IMR-90 (cell line): ENCODE measurements around the gene VTCN1. TPM values are rescaled to one million over a fixed set of nuclear protein-coding genes. Genes with fewer than 3 reads are reported as not detected.

Experiments used
- ATAC-seq: fragments of 200-7000 bp; cut with Tn5 transposase; 2 replicates; pipeline ENCODE4 v1.9.1; 2020; ENCODE audit warnings: low read depth, mild to moderate bottlenecking, moderate library complexity
- BruUV-seq: library from RNA; stranded (reverse); fragments of 400-500 nt; replicated peaks from 2 replicates; lab custom pipeline; 2021; lab: Mats Ljungman, UMichigan
- CTCF ChIA-PET: fragments of 300-600 bp; formaldehyde crosslinking; extraction: SDS; loops from one replicate; lab custom pipeline; 2021; ENCODE audit warnings: antibody characterized with exemption; lab: Yijun Ruan, JAX
- POLR2A ChIA-PET: fragments of 300-600 bp; sonication (Branson Sonifier 250); formaldehyde crosslinking; loops from one replicate; lab custom pipeline; 2022; ENCODE audit warnings: antibody characterized with exemption; ENCODE audit not compliant: unreplicated experiment; lab: Charles Lee
- DNase-seq: peaks from one replicate; pipeline ENCODE4 v3.0.0; 2013
- H2AFZ ChIP-seq: replicated peaks from 2 replicates; pipeline ENCODE3; 2013; ENCODE audit warnings: low read length, mild to moderate bottlenecking; ENCODE audit not compliant: poor library complexity
- H2AK5ac ChIP-seq: 2 replicates; pipeline ENCODE4 v1.6.1; 2013; ENCODE audit warnings: low read depth, low read length, inconsistent platforms
- H2AK9ac ChIP-seq: replicated peaks from 2 replicates; pipeline ENCODE3; 2013; ENCODE audit warnings: mild to moderate bottlenecking, low read depth, low read length, moderate library complexity; ENCODE audit not compliant: poor library complexity
- H2BK120ac ChIP-seq: 2 replicates; pipeline ENCODE4 v1.6.1; 2013; ENCODE audit warnings: low read depth, low read length, inconsistent platforms
- H2BK15ac ChIP-seq: 3 replicates; pipeline ENCODE4 v1.6.1; 2013; ENCODE audit warnings: low read depth, low read length, inconsistent platforms
- H2BK20ac ChIP-seq: 2 replicates; pipeline ENCODE4 v1.6.1; 2013; ENCODE audit warnings: low read depth, mild to moderate bottlenecking, inconsistent platforms, low read length, moderate library complexity
- H2BK5ac ChIP-seq: 2 replicates; pipeline ENCODE4 v1.6.1; 2013; ENCODE audit warnings: mild to moderate bottlenecking, low read depth, low read length, inconsistent platforms; ENCODE audit not compliant: poor library complexity, severe bottlenecking
- H3K14ac ChIP-seq: replicated peaks from 2 replicates; pipeline ENCODE4 v1.6.1; 2013; ENCODE audit warnings: low read depth, low read length, inconsistent platforms
- H3K18ac ChIP-seq: 2 replicates; pipeline ENCODE4 v1.6.1; 2013; ENCODE audit warnings: low read depth, low read length, control low read depth
- H3K23ac ChIP-seq: 2 replicates; pipeline ENCODE4 v1.6.1; 2013; ENCODE audit warnings: low read depth, low read length, inconsistent platforms
- H3K27ac ChIP-seq: 2 replicates; pipeline ENCODE4 v1.5.1; 2013; ENCODE audit warnings: mild to moderate bottlenecking, control low read depth, low read length; ENCODE audit not compliant: insufficient read depth
- H3K27me3 ChIP-seq: 2 replicates; pipeline ENCODE4 v1.6.1; 2013; ENCODE audit warnings: low read length; ENCODE audit not compliant: control insufficient read depth, insufficient read depth
- H3K36me3 ChIP-seq: 2 replicates; pipeline ENCODE4 v1.6.1; 2013; ENCODE audit warnings: low read length, mixed read lengths; ENCODE audit not compliant: control insufficient read depth, insufficient read depth
- H3K4ac ChIP-seq: 2 replicates; pipeline ENCODE4 v1.6.1; 2013; ENCODE audit warnings: low read depth, low read length, inconsistent platforms
- H3K4me1 ChIP-seq: 2 replicates; pipeline ENCODE4 v1.6.1; 2013; ENCODE audit warnings: low read length, mixed read lengths; ENCODE audit not compliant: control insufficient read depth, insufficient read depth
- H3K4me2 ChIP-seq: 2 replicates; pipeline ENCODE4 v1.6.1; 2013; ENCODE audit warnings: low read depth, mild to moderate bottlenecking, control low read depth, low read length, moderate library complexity
- H3K4me3 ChIP-seq: 2 replicates; pipeline ENCODE4 v1.5.1; 2013; ENCODE audit warnings: low read depth, mild to moderate bottlenecking, control low read depth, low read length, moderate library complexity; ENCODE audit not compliant: insufficient read depth
- H3K56ac ChIP-seq: 2 replicates; pipeline ENCODE4 v1.6.1; 2013; ENCODE audit warnings: low read length, inconsistent platforms; ENCODE audit not compliant: insufficient read depth; ENCODE audit errors: extremely low read depth
- H3K79me1 ChIP-seq, 2 experiments: 2 replicates each; pipeline ENCODE4 v1.6.1; 2013; ENCODE audit warnings: low read length in 2 of 2, inconsistent platforms in 1 of 2, low read depth in 1 of 2
- H3K9ac ChIP-seq: 2 replicates; pipeline ENCODE4 v1.6.1; 2013; ENCODE audit warnings: low read depth, low read length, control low read depth
- H3K9me1 ChIP-seq: 2 replicates; pipeline ENCODE4 v1.6.1; 2013; ENCODE audit warnings: low read length, inconsistent platforms; ENCODE audit not compliant: insufficient read depth
- H3K9me3 ChIP-seq: 2 replicates; pipeline ENCODE4 v1.6.1; 2013; ENCODE audit warnings: low read length; ENCODE audit not compliant: control insufficient read depth, insufficient read depth
- H4K20me1 ChIP-seq: 2 replicates; pipeline ENCODE4 v1.6.1; 2013; ENCODE audit warnings: low read length, inconsistent platforms; ENCODE audit not compliant: insufficient read depth
- H4K5ac ChIP-seq: 2 replicates; pipeline ENCODE4 v1.6.1; 2013; ENCODE audit warnings: mild to moderate bottlenecking, low read depth, low read length, control low read depth
- H4K8ac ChIP-seq, 2 experiments: 2 replicates each; pipeline ENCODE4 v1.6.1; 2013; ENCODE audit warnings: low read depth in 2 of 2, low read length in 2 of 2, control low read depth in 1 of 2, inconsistent platforms in 1 of 2
- H4K91ac ChIP-seq: 2 replicates; pipeline ENCODE4 v1.6.1; 2013; ENCODE audit warnings: low read depth, low read length, inconsistent platforms; ENCODE audit not compliant: insufficient read depth
- CEBPB ChIP-seq: IDR thresholded peaks from 2 replicates; pipeline ENCODE4 v1.6.1; 2012; ENCODE audit warnings: low read depth, low read length, improper control_type of control experiment
- CHD1 ChIP-seq: IDR thresholded peaks from 2 replicates; pipeline ENCODE4 v1.6.1; 2012; ENCODE audit warnings: low read depth, low read length, improper control_type of control experiment
- CTCF ChIP-seq: conservative IDR thresholded peaks from 2 replicates; pipeline ENCODE4 v1.5.1; 2012; ENCODE audit warnings: mild to moderate bottlenecking, low read depth, low read length, improper control_type of control experiment
- ELK1 ChIP-seq: fragments of 150-350 bp; IDR thresholded peaks from 2 replicates; pipeline ENCODE4 v1.6.1; 2016; ENCODE audit warnings: low read depth, mild to moderate bottlenecking, low read length, moderate library complexity, borderline replicate concordance
- FOS ChIP-seq: fragments of 150-350 bp; IDR thresholded peaks from 2 replicates; pipeline ENCODE4 v1.6.1; 2016; ENCODE audit warnings: low read depth, low read length
- MAFK ChIP-seq: IDR thresholded peaks from 2 replicates; pipeline ENCODE4 v1.6.1; 2012; ENCODE audit warnings: low read depth, low read length, improper control_type of control experiment
- MAZ ChIP-seq: IDR thresholded peaks from 2 replicates; pipeline ENCODE4 v1.6.1; 2012; ENCODE audit warnings: low read depth, mild to moderate bottlenecking, low read length, improper control_type of control experiment, moderate library complexity, borderline replicate concordance
- MXI1 ChIP-seq: IDR thresholded peaks from 2 replicates; pipeline ENCODE4 v1.6.1; 2012; ENCODE audit warnings: low read depth, mild to moderate bottlenecking, low read length, moderate library complexity, borderline replicate concordance
- NFE2L2 ChIP-seq: fragments of 150-350 bp; IDR thresholded peaks from 2 replicates; pipeline ENCODE4 v1.6.1; 2016; ENCODE audit warnings: low read depth, mild to moderate bottlenecking, low read length
- POLR2A ChIP-seq: IDR thresholded peaks from 2 replicates; pipeline ENCODE4 v1.6.1; 2012; ENCODE audit warnings: mild to moderate bottlenecking, low read depth, low read length
- RAD21 ChIP-seq: IDR thresholded peaks from 2 replicates; pipeline ENCODE4 v1.6.1; 2012; ENCODE audit warnings: low read length, improper control_type of control experiment
- RCOR1 ChIP-seq: IDR thresholded peaks from 2 replicates; pipeline ENCODE4 v1.6.1; 2012; ENCODE audit warnings: mild to moderate bottlenecking, low read length, improper control_type of control experiment; ENCODE audit not compliant: insufficient replicate concordance
- RFX5 ChIP-seq: IDR thresholded peaks from 2 replicates; pipeline ENCODE4 v1.8.0; 2012; ENCODE audit warnings: low read depth, mild to moderate bottlenecking, low read length, moderate library complexity
- SMC3 ChIP-seq: fragments of 150-350 bp; IDR thresholded peaks from 2 replicates; pipeline ENCODE4 v1.6.1; 2016; ENCODE audit warnings: low read depth, mild to moderate bottlenecking, antibody characterized with exemption, low read length, moderate library complexity
- USF2 ChIP-seq: fragments of 150-350 bp; IDR thresholded peaks from 2 replicates; pipeline ENCODE4 v1.6.1; 2017; ENCODE audit warnings: mild to moderate bottlenecking, antibody characterized with exemption, low read length, low read depth
- WGBS, 2 experiments: methylation state at CpG; one replicate each; pipeline versions ENCODE4 v1.1.5 to v1.1.7; 2013; ENCODE audit warnings: missing lambda C conversion rate in 2 of 2; ENCODE audit not compliant: insufficient read length in 1 of 2; ENCODE audit errors: extremely low coverage in 2 of 2; 5-methylcytosine and 5-hydroxymethylcytosine counted together
- dilution Hi-C: fragments of 300-500 bp; cut with HindIII; formaldehyde crosslinking; loops from one replicate; pipeline ENCODE4 v1.14.3; 2018; ENCODE audit warnings: low sequenced_read_pairs; ENCODE audit not compliant: unreplicated experiment
- in situ Hi-C: fragments of 300-500 bp; cut with MboI; formaldehyde crosslinking; loops from 3 replicates; pipeline ENCODE4 v1.14.3; 2019; ENCODE audit warnings: low sequenced_read_pairs, inconsistent platforms, mixed read lengths
- intact Hi-C: fragments of 100-400 bp; cut with micrococcal nuclease; formaldehyde crosslinking; loops from 2 replicates; pipeline ENCODE4 v1.10.0; 2022
- polyA plus RNA-seq, 3 experiments: library from polyadenylated mRNA; depleted of rRNA; stranded (reverse); fragments of >200 nt; gene quantifications; 2 replicates each; pipeline ENCODE4 v1.2.3, GENCODE V29; 2012; ENCODE audit warnings: low replicate concordance in 1 of 3
- total RNA-seq: library from RNA; depleted of rRNA; stranded (reverse); fragments of >200 nt; gene quantifications from 2 replicates; pipeline ENCODE4 v1.2.3, GENCODE V29; 2012

The VTCN1 gene
- total and polyA plus RNA-seq, 2 of the 4 experiments (the other 2 are of a cell fraction): not detected

- dilution Hi-C loops: no loop called here
- TF ChIP-seq NFE2L2: no peak
- no peak for TF ChIP-seq RCOR1
- no peak for TF ChIP-seq RFX5
- no peak for TF ChIP-seq ELK1
- TF ChIP-seq CEBPB: no peak
- no peak for TF ChIP-seq RAD21
- no peak for TF ChIP-seq MXI1
- no peak for TF ChIP-seq FOS
- no peak for TF ChIP-seq CTCF
- TF ChIP-seq POLR2A: no peak
- no peak for TF ChIP-seq MAFK
- TF ChIP-seq SMC3: no peak
- no peak for TF ChIP-seq USF2
- TF ChIP-seq MAZ: no peak
- TF ChIP-seq CHD1: no peak
- Histone ChIP-seq H4K91ac (no peak overlapping the region), H2AK5ac (no peak overlapping the region), H3K79me1 (no peaks in the 10 kb centered on the region), H2BK5ac (no peak overlapping the region), H4K8ac (no peak overlapping the region), H2BK15ac (no peak overlapping the region), H3K36me3 (no peaks in the 10 kb centered on the region), H3K56ac (no peak overlapping the region), H3K9me3 (no peaks in the 10 kb centered on the region), H4K5ac (no peak overlapping the region), H3K18ac (no peak overlapping the region), H2BK20ac (no peak overlapping the region), H2BK120ac (no peak overlapping the region), H4K20me1 (no peaks in the 10 kb centered on the region), H3K27ac (no peak overlapping the region), H2AK9ac (no peak overlapping the region), H3K9ac (no peak overlapping the region), H3K9me1 (no peaks in the 10 kb centered on the region), H3K4me1 (no peaks in the 10 kb centered on the region), H2AFZ (no peak overlapping the region), H3K14ac (no peak overlapping the region), H3K4me3 (no peak overlapping the region), H3K27me3 (peaks cover 4% of the 10 kb centered on the region), H3K4ac (no peak overlapping the region), H3K4me2 (no peak overlapping the region), H3K23ac (no peak overlapping the region)
- ChIA-PET POLR2A (interaction anchor here (0.6 kb wide), 1 partner anchor 571 kb away, joined by 4 read pairs; no protein-coding TSS in a partner anchor), CTCF (no interaction called here)
- DNase-seq: no peak
- BruUV-seq: no TSS peak
- in situ Hi-C loops: no loop called here
- WGBS, 2 experiments: no CpG with 5 or more reads among the region's 4 CpGs
- intact Hi-C loops: no loop called here
- no peak for ATAC-seq
Observed at GRCh38 chr1:117231748-117232373, 21.1 kb upstream of the VTCN1 start.
